Measurements from ENCODE around the gene CKM.

GRCh38 chr19:45256836-45257235 is 65.8 kb downstream of the CKM start:
- TF ChIP-seq POLR2A (IDR thresholded peaks at IDR 0.05) (no peak), CTCF (IDR thresholded peaks at IDR 0.05 in 4 of 5, conservative IDR thresholded peaks at IDR 0.05 in 1 of 5) (no peak)
